Measurements from ENCODE around the gene HMGB1. TPM values are rescaled to one million over a fixed set of nuclear protein-coding genes. Genes with fewer than 3 reads are reported as not detected.

Gene HMGB1
- total RNA-seq, 1 experiment from 2014 or later, result 846 TPM

DNA sequence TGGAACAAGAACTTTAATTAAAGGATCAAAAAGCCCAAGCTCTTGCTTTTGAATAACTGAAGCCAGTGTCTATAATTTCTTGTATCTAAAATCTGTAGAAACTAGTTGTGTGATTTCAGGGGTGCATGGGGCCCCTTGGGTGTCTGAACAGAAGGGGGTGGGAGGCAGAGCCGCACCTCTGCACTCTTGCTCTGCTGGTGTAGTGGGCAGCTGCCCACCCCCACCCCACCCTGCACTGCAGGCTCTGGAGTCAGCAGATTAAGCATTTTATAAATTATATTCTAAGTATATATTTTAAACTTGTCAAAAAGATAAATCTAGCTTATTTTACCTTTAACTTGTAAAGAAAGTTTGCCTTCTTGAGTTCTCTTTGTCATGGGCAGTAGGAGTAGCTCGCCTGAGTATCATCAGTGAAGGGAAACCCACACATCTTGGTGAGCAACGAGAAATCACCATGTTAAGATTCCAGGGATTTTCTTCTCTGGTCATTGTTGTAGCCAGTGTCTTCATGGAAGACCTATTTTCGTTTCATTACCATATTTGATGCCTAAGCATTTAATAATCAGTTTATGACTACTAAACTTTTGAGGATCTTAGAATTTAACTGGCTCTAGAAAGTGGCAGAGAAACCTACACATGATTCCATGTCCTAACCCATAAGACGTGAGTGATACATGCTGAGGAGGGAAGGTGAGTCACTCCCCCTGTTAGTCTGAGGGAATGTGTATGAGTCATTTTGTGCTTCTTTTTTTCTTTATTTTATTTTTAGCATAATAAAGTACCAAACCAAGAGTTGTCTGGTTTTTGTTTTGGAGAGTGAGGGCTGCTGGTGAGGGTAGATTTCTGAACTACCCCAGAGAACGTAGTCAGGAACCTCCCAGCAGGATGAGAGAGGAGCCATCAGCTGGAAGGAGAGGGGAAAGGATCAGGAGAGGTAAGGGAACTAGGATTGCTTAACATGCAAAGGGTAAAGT is 35.7 kb downstream of the HMGB1 start:
- DNase-seq (ENCODE audit: low spot score), result peak; percentile 63

DNA sequence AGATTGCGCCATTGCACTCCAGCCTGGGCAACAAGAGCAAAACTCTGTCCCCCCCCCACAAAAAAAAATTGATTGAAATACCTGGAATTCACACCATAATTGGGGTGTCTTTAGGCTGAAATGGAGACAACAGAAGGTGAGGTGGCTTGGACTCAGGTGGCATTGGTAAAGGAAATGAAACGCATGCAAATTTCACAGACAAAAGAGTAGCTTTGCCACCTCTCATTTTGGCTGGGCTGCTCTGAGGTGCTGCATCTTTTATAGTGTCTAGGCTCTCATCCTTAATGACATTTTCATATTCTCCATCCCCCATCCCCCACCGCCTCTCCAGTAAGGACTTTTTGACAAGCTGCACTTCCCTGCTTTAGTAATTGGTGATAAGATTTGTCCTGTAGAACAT is 36.5 kb downstream of the HMGB1 start:
- DNase-seq (ENCODE audit: low spot score), result no peak

DNA sequence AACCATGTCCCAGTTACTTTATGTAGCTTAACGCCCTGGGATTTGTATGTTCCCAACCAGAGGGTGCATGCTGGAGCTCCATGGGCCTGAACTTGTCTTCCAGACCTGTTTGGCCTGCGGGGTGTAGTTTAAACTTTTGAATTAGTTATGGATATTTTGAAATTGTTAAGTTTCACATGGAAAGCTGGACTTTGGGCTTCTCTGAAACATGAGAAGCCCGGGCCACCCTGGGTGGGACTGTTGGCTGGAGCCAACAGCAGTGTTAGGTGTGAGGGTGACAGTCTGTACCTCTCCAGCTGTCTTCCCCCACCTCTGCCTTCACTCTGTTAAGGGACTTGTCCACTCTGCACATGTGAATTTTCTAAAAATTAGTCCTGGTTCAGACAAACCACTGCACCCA is 41.8 kb downstream of the HMGB1 start:
- DNase-seq (ENCODE audit: low spot score), result no peak

DNA sequence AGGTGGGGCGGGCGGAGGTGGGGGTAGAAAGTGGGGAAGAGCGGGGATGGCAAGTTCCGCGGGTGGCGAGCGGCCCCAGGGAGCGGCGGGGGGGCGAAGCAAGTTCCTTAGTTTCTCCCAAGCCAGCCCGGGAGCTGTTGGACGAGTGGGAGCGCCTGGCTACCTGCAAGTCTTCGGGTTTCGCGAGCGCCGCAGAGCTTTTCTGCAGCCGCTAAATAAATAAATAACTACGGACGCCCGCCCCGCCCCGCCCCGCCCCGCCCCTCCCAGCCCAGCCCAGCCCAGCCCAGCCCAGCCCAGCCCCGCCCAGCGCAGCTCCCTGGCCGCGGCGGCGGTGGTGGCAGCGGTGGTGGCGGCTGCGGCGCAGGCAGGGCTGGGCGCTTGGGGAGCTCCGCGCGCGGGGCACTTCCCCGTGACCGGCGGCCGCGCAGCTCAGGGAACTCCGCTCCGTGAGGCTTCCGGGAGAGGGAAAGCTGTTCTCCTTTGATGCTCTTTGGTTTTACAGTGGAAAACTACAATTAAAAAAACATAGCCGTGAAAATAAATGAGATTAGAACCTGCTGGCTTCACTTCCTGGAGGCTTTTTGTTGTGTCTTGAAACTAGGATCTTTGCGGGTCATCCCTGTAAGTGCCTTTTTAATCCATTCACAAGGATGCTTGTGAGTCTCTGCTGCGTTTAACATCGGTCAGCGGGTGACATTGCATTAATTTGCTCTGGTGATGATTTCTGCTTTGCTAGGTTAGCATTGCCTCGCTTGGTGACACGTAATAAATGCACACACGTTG is 43.5 kb downstream of the HMGB1 start, which contains the start of gene UBE2L5:
UBE2L5 (plus strand) TSS at position 440 of the 786 bp plus-strand sequence. CDS start 5,498 bp downstream, outside the sequence.
- DNase-seq (ENCODE audit: low spot score), result peak; percentile 63

DNA sequence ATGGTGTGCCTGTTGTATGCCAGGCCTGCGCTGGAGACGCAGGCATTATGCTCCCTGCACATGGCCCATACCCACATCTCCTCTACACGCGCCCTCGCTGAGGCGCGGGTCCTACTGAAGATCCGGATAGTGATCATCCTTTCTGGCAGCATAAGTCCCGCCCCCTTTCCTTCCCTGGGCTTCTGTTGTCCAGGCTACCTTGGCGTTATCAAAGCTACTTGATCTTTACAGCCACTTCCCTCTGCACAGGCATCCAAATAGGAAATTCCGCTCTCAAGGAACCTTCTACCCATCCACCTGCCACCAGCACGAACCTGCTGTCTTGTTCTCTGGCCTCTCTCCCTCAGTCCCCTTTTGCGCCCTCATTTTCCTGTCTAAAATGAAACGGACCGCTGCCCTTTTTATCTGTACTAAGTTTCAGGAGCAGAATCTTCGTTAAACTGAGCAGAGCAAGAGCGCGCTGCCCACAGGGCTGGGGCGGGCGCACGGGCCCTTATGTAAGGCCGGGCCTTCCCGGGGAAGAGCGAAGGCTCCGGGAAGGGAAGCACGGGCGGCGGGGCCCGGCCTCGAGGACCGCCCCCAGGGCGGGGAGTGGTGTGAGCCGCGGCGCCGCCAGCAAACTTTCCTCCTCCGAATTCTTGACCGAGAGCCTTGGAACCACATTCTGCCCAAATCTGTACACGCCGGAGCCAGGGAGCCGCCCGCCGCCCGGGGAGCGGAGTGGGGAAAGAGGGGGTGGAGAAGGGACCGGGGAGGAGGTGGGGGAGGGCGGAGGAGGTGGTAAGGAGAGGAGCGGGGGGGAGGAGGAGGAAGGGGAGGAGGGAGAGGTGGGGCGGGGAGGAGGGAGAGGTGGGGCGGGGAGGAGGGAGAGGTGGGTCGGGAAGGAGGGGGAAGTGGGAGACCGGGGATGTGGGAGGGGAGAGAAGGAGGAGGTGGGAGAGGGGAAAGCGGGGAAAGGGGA is 44.4 kb downstream of the HMGB1 start:
- DNase-seq (ENCODE audit: low spot score), result peak; percentile 47

DNA sequence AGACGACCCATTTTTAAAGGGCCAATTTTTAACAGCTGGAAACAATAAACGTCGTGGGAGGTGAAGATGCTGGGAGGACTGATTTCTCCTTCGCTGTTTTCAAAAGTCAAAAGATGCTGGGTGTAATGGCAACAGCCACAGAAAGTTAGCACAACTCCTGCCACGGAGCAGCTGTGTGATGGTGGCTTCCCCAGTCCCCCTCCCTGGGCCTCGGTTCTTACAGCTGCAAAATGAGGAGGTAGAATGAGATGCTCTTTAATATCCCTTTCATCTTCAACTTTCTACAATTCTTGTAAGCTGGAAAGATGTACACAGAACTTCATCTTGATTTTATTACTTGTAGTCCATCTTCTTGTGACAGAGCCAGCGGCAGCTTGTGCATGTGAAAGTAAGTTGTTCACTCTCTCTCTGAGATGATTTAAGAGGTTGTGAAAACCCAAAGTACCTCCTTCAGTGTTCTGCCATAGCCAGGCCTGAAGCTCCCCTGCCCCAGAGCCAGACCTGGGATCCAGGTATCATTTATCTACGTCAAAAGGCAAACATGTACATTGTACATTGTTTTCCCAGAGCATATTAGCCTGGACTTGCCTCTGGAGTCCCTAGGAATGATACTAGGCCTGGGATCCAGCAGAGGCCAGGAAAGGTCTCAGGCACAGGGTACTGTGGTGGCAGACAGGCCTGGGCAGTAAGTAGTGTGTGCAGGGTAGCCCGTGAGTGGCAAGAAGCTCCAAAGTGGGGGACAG is 46.8 kb downstream of the HMGB1 start:
- DNase-seq (ENCODE audit: low spot score), result no peak

DNA sequence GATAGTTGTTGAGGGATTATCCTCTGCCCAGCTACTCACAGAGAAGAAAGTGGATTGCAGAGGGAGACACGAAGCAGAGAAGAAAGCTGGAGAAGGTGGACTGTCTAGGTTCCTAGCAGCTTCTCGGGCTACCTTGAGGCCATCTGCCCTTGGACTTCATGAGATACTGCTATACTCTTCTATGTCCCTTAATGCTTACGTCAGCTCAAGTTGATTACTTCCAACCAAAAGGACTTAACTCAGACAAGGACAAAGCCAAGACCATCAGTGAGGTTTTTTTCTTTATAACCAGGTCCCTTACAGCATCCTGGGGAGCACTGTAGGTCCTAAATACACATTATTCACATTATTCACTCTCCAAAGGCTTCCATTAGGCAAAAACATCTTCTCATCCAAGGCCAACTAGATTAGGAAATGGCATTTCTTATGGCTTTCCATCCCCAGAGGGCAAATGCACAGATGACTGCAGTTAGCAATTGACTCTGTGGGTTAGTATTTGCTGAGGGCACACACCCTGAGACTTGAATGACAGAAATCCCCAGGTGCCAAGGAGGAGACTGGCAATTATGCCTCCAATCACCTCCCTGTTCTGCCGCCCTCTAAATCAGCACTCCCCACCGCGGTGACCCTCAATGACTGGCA is 47.5 kb downstream of the HMGB1 start:
- no peak for DNase-seq (ENCODE audit: low spot score)

DNA sequence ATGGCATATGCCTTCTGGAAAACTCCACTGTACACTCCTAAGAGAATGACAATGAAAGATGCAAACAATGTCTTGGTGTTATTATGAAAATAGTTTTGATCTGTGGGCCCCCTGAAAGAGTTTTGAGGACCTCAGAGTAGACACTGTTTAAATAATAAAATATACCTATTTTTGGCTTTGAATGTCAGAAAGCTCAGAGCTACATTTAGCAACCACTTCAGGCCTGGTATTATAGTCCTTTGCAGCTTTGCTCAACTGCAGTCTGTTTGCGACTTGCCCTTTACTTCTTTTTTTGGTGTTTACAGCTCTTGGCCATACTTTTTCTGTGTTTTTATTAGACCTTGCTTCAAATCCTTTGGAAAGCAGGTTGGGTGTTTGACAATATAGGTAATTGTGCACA is 49.3 kb downstream of the HMGB1 start:
- DNase-seq (ENCODE audit: low spot score), result no peak

DNA sequence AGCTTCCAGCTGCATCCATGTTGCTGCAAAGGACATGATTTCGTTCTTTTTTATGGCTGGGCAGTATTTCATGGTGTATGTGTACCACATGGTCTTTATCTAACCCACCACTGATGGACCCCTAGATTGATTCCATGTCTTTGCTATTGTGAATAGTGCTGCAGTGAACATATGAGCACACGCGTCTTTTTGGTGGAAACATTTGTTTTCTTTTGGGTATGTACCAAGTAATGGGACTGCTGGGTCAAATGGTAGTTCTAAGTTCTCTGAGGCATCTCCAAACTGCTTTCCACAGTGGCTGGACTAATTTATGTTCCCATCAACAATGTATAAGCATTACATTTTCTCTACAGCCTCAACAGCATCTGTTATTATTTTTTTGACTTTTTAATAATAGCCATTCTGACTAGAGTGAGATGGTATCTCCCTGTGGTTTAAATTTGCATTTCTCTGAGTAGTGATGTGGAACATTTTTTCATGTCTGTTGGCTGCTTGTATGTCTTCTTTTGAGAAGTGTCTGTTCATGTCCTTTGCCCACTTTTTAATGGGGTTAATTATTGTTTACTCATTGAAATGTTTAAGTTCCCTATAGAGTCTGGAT is 50.2 kb downstream of the HMGB1 start:
- DNase-seq (ENCODE audit: low spot score), result no peak

DNA sequence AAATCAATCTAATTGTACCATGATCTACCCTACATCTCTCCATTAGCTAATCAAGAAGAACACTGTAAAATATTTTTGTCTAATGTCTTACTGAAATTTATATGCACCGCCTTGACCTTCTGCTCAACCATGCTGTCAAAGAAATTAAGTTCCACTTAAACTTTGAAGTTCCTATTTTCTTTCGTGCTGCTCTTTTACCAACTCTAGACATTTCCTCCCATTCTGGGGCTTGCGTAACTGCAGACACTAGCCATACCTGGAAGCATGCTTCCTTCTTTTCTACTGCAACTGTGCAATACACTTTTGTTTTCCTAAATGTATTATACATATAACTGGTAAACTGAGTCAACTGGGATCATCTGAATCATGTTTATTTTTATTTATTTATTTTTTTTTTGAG is 51.9 kb downstream of the HMGB1 start:
- no peak for DNase-seq (ENCODE audit: low spot score)

DNA sequence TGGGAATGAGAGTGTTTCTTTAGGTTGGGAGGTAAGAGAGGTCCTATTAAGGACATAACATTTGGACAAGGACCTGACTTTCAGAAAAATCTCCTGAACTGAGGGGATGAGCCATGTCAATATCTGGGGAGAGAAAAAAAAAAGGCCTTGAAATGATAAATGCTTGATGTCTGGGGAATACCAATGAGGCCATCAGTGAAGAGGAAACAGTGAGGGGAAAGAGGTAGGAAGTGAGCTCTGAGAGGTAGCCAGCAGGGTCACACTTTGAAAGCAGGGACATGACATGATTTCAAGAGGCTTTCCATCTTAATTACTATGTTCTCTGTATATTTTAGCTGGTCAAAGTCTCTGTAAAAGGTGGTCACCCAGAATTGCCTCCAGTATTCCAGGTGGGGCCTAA is 53.4 kb downstream of the HMGB1 start:
- no peak for DNase-seq (ENCODE audit: low spot score)

DNA sequence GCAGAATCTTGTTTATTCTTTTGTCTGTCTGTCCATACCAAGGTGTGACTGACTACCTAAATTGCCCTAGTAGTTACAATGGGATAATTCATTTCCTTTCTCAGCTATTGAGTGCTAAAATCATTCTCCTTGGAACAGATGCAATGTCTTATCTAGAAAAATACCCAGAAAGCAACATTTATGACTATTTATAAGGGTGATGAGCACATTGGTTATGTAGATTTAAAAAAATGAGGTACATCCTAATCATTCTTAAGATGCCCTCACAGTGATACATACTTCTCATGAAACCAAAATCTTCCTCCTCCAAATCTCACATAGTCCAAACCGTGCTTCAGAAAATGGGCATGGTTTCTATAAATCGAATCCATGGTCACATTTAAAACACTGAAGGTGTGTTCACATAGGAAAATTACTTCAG is 55.0 kb downstream of the HMGB1 start:
- no peak for DNase-seq (ENCODE audit: low spot score)

DNA sequence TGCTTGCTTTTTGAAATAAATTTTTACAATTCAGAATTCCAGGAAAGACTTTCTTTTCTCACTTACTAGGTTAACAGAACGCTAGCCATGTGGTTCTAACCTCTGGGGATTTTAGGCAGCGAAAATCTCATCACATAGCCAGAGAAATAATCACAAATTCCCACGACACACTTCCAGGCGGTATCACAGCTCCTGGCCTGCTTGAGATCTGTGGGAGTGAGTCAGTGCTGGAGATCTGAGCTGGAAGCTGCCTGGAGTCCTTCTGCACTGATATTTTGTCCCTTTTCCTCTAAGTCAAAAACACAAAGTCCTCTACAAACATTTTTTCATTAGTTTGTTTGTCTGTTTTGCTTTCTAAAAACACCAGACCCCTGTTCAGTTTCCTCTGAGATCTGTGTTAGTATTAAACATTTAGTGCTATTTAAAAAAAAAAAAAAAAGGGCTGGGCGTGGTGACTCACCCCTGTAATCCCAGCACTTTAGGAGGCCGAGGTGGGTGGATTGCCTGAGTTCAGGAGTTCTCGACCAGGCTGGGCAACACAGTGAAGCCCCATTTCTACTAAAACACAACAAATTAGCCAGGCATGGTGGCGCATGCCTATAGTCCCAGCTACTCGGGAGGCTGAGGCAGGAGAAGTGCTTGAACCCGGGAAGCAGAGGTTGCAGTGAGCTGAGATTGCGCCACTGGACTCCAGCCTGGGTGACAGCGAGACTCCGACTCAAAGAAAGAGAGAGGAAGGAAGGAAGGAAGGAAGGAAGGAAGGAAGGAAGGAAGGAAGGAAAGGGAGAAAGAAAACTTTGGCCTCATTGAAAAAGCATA is 55.6 kb downstream of the HMGB1 start:
- peak; percentile 19 for DNase-seq (ENCODE audit: low spot score)

DNA sequence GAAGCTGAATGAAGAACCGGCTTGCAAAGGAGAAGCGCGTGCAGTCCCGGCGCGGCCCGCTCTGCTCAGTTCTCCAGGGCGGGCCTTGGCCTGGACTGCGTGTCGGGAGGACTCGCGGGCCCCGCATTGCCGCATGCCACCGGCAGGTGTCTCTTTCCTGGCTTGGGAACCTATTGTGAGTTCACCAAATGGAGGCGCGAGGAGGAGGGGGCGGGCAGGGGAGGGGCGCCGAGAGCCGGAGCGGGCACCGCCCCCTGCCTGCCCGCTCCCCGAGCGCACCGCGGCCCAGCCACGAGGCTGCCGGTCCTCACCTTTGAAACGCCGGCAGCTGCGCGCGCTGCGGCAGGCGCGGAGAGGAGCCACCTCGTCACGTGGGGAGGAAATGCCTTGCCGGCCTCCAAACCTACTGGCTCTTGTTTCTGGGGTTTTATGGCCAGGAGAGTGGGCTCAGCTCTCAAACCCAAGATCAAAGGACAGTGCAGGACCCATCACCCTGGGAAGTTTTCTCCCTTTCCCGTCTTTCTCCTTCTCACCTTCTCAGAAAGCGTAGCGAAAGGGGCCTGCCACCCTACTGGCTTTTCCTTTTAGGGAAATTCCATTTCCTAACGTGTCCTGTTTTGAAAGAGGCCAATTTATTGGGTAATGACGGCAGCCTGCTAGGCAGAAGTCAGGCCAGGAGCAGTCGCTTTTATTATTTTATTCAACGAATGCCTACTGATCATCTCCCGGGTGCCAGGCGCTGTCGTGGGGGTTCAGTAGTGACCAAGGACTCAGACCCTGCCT is 57.2 kb downstream of the HMGB1 start:
- no peak for DNase-seq (ENCODE audit: low spot score)

DNA sequence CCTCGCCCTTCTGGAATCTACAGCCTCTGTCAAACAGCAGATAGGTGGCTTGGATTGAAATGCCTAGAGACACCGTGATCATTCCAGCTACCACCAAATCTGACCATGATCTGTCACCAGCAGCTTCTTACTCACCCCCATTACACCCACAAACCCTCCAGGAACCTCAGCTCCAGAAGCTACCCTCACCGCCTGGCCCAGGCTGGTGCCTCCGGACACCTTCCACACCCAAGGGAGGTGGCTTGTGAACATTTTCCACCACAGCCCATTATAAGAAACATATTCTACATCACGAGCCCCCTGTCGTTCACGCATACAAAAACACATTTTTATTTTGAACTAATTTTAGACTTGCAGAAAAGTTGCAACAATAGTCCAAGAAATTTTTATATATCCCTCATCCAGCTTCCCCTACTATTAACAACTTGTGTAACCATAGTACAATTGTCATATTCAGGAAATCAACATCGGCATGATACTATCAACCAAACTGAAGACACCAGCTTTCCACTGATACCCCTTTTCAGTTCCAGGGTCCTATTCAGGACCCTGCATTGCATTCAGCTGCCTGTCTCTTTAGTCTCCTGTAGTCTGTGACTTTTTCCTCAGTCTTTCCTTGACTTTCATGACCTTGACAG is 58.8 kb downstream of the HMGB1 start:
- no peak for DNase-seq (ENCODE audit: low spot score)
